Measurements from ENCODE around the gene SIRT1. TPM values are rescaled to one million over a fixed set of nuclear protein-coding genes. Genes with fewer than 3 reads are reported as not detected.
A peak's percentile ranks its signal among the peaks of the same experiment; 100 is the strongest.

SIRT1 gene
- total and polyA plus RNA-seq, 9 of the 15 experiments (the other 6 are each of a cell fraction or from before 2014, with no cell fraction given), result 7.8 to 25.8 (median 19.1) TPM

GRCh38 chr10:67849331-67850011, 35.0 kb upstream of the SIRT1 start (continued):
- TF ChIP-seq, protein P1, sequence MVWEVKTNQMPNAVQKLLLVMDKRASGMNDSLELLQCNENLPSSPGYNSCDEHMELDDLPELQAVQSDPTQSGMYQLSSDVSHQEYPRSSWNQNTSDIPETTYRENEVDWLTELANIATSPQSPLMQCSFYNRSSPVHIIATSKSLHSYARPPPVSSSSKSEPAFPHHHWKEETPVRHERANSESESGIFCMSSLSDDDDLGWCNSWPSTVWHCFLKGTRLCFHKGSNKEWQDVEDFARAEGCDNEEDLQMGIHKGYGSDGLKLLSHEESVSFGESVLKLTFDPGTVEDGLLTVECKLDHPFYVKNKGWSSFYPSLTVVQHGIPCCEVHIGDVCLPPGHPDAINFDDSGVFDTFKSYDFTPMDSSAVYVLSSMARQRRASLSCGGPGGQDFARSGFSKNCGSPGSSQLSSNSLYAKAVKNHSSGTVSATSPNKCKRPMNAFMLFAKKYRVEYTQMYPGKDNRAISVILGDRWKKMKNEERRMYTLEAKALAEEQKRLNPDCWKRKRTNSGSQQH (CRISPR knock-in tag; IDR thresholded peaks at IDR 0.05), result no peak
- TF ChIP-seq BCLAF1 (IDR thresholded peaks at IDR 0.05; ENCODE audit: borderline replicate concordance in 1 of 2, control insufficient read depth in 1 of 2, low read depth in 2 of 2, low read length in 1 of 2), result 0 out of 4 replicates have a peak, but pooled peaks of 1 of the 2 experiments have one; percentile 17
- TF ChIP-seq GABPA (tag; conservative IDR thresholded peaks at IDR 0.05; ENCODE audit: low read depth), result peak; percentile 94
- TF ChIP-seq TAF9B (IDR thresholded peaks at IDR 0.05; ENCODE audit: partially characterized antibody), result peak; percentile 61
- TF ChIP-seq CBX1 (IDR thresholded peaks at IDR 0.05; ENCODE audit: low read depth), result peak; percentile 77; the same call in 1 of the 2 replicates
- no peak for TF ChIP-seq ZNF165 (CRISPR knock-in tag; IDR thresholded peaks at IDR 0.05; ENCODE audit: borderline replicate concordance)
- TF ChIP-seq RBM15 (IDR thresholded peaks at IDR 0.05; ENCODE audit: insufficient read depth, low read length), result no peak
- no peak for TF ChIP-seq MBD1 (CRISPR knock-in tag; IDR thresholded peaks at IDR 0.05)
- TF ChIP-seq NR4A1 (CRISPR knock-in tag; IDR thresholded peaks at IDR 0.05), result no peak
- peak; percentile 70; the same call in 1 of the 2 replicates for TF ChIP-seq NR4A1 (tag; IDR thresholded peaks at IDR 0.05)
- TF ChIP-seq HDAC1 (IDR thresholded peaks at IDR 0.05), result peak in 1 of 2 experiments; percentile 53; a peak in 1 of 4 replicates
- peak; percentile 90 for TF ChIP-seq ZFX (CRISPR knock-in tag; IDR thresholded peaks at IDR 0.05)
- TF ChIP-seq, protein P2, sequence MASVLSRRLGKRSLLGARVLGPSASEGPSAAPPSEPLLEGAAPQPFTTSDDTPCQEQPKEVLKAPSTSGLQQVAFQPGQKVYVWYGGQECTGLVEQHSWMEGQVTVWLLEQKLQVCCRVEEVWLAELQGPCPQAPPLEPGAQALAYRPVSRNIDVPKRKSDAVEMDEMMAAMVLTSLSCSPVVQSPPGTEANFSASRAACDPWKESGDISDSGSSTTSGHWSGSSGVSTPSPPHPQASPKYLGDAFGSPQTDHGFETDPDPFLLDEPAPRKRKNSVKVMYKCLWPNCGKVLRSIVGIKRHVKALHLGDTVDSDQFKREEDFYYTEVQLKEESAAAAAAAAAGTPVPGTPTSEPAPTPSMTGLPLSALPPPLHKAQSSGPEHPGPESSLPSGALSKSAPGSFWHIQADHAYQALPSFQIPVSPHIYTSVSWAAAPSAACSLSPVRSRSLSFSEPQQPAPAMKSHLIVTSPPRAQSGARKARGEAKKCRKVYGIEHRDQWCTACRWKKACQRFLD (CRISPR knock-in tag; IDR thresholded peaks at IDR 0.05), result no peak
- TF ChIP-seq PHF8 (IDR thresholded peaks at IDR 0.05; ENCODE audit: borderline replicate concordance, low read length), result peak; percentile 89
- no peak for TF ChIP-seq NFIX (CRISPR knock-in tag; IDR thresholded peaks at IDR 0.05; ENCODE audit: low read depth)
- TF ChIP-seq CHD2 (IDR thresholded peaks at IDR 0.05; ENCODE audit: low read depth, low read length), result peak; percentile 99
- peak; percentile 95 for TF ChIP-seq ZNF143 (CRISPR knock-in tag; IDR thresholded peaks at IDR 0.05)
- peak; percentile 57 for TF ChIP-seq MBD2 (IDR thresholded peaks at IDR 0.05; ENCODE audit: borderline replicate concordance, low read depth)

All from K562 (cell line).